Activated T-helper 17 cell treated with anti-CD3 and anti-CD28 coated beads, Interleukin-2, amount 50 U/mL, for 72 hours (primary cell): Measurements from ENCODE around the gene NPTX1. TPM values are rescaled to one million over a fixed set of nuclear protein-coding genes. Genes with fewer than 3 reads are reported as not detected.

Experiments used
- ATAC-seq: fragments of 150-1000 bp; cut with Tn5 transposase; replicated peaks from 2 replicates; pipeline ENCODE4 v1.10.0; 2021; ENCODE audit warnings: mild to moderate bottlenecking, moderate library complexity
- H3K27ac Mint-ChIP-seq: one replicate; pipeline ENCODE4 v1.8.0; 2022; ENCODE audit warnings: mixed read lengths
- H3K27me3 Mint-ChIP-seq: one replicate; pipeline ENCODE4 v1.8.0; 2022; ENCODE audit warnings: mixed read lengths
- H3K36me3 Mint-ChIP-seq: one replicate; pipeline ENCODE4 v1.8.0; 2022; ENCODE audit warnings: low read depth, mild to moderate bottlenecking, mixed read lengths
- H3K4me1 Mint-ChIP-seq: one replicate; pipeline ENCODE4 v1.8.0; 2022; ENCODE audit warnings: mixed read lengths
- H3K4me3 Mint-ChIP-seq: one replicate; pipeline ENCODE4 v1.8.0; 2022; ENCODE audit warnings: mild to moderate bottlenecking, mixed read lengths
- H3K9me3 Mint-ChIP-seq: one replicate; pipeline ENCODE4 v1.8.0; 2022; ENCODE audit warnings: mixed read lengths
- total RNA-seq, 2 donors: library from RNA; stranded (reverse); gene quantifications; one replicate each; pipeline ENCODE4 v1.2.3, GENCODE V29; 2022

NPTX1 gene
- total RNA-seq, 2 donors from 2014 or later = 1.5 to 10.2 TPM

DNA sequence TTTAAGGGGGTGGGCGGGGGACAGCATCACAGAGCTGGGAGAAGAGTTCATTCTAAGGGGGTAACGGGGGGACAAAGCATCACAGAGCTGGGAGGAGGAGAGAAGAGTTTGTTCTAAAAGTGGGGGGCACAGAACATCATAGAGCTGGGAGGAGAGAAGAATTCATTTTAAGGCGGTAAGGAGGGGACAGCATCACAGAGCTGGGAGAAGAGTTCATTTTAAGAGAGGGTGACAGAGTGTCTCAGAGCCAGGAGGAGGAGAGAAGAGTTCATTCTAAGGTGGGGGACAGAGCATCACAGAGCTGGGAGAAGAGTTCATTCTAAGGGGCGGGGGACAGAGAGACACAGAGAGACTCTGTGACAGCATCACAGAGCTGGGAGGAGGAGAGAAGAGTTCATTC is 33.6 kb downstream of the NPTX1 start:
- Mint-ChIP-seq H3K4me3 (no peak overlapping the region), H3K27me3 (peaks cover 7% of the 10 kb centered on the region), H3K9me3 (no peaks in the 10 kb centered on the region), H3K27ac (no peak overlapping the region), H3K36me3 (no peaks in the 10 kb centered on the region), H3K4me1 (no peaks in the 10 kb centered on the region)
- no peak for ATAC-seq

DNA sequence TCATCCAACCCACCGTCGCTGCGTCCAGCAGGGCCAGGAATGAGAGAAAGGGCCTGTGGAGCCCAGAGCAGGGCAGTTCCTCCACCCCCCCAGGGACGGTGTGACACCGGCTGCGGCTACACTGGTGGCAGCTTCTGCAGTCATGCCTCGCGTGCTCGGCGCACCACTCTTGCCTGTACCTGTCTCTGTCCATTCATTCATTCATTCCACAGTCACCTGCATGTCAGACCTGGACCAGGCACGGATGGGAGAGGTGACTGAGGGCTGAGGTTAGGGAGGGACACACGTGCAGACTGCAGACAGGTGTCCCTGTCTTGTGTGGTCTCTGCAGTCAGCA is 34.1 kb downstream of the NPTX1 start:
- peaks cover 7% of the 10 kb centered on the region for H3K27me3 Mint-ChIP-seq
- no peaks in the 10 kb centered on the region for H3K4me1 Mint-ChIP-seq
- ATAC-seq = no peak
- H3K27ac Mint-ChIP-seq = no peak overlapping the region
- no peak overlapping the region for H3K4me3 Mint-ChIP-seq
- H3K9me3 Mint-ChIP-seq = no peaks in the 10 kb centered on the region
- no peaks in the 10 kb centered on the region for H3K36me3 Mint-ChIP-seq

DNA sequence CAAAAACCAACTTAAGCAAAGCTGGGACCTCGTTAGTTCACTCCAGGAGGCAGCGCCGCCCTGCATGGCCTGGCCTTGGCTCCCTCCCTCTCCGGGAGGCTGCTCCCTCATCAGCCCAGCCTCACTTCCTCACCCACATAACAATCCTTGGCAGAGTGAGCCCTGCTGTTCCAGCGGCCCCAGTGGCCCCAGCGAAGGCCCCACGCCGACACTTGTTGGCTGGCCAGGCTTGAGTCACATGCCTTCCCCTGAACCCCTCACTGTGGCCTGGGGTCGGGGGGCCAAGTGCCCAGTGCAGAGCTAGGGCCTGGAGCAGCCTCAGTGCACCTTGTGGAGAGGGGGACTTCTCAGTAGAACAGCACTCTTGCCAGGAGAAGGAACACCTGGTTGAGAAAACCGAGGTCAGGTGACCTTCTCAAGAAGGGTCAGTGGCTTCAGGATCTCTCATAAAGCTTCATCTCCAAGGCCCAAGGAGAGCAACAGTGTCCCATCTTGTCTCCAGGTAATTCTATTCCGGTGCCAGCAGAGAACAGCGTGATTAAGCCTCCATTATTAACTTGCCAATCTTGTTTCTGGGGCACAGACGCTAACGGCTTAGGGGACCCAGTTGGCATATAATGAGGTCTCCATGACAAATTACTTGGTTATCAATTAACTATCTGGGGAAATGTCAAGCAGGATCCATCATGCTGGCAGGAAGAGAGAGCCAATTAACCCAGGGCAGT is 34.6 kb downstream of the NPTX1 start:
- Mint-ChIP-seq H3K4me1 (no peaks in the 10 kb centered on the region), H3K27me3 (peaks cover 7% of the 10 kb centered on the region), H3K9me3 (no peaks in the 10 kb centered on the region), H3K4me3 (no peak overlapping the region), H3K27ac (no peak overlapping the region), H3K36me3 (no peaks in the 10 kb centered on the region)
- ATAC-seq = no peak

DNA sequence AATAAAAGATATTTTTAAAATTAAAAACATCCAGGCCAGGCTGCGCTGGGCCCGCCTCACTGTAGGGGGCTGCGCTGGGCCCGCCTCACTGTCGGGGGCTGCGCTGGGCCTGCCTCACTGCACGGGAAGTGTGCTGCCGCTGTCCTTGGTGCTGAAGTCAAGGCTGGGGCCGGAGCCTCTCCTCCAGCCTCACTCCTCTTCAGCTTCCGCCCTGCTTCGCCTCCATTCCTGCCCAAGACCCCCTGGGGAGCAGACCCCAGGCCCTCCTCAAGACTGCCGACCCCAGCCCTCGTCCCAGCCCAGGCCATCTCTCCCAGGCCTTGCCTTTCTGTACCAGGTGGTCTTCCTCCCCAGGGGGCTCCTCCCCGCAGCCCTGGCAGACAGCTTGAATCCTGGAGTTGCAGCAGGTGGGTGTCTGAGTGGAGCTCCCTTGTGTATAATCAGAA is 35.3 kb downstream of the NPTX1 start:
- H3K4me1 Mint-ChIP-seq = no peaks in the 10 kb centered on the region
- no peaks in the 10 kb centered on the region for H3K36me3 Mint-ChIP-seq
- H3K27me3 Mint-ChIP-seq = peaks cover 7% of the 10 kb centered on the region
- ATAC-seq = no peak
- H3K27ac Mint-ChIP-seq = no peak overlapping the region
- H3K9me3 Mint-ChIP-seq = no peaks in the 10 kb centered on the region
- no peak overlapping the region for H3K4me3 Mint-ChIP-seq

DNA sequence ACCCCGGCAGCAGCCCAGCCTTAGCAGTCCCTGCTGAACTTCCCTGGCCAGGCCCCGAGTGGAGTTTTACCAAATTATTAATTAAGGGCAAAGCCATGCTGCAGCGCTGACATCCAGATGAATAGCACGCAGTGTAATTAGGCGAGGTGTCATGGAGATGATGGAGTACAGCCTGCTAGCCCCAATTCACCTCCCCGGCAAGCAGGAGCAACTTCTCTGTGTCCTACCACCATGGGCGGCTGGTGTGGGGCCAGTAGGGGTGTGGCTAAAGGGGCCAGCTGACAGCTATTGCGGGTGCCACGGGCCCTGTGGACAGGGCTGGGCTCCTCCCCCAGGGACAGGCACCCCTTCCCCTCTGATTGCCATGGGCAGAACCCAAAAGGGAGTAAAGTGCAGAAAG is 36.9 kb downstream of the NPTX1 start:
- no peak for ATAC-seq
- no peaks in the 10 kb centered on the region for H3K9me3 Mint-ChIP-seq
- H3K27me3 Mint-ChIP-seq = peaks cover 7% of the 10 kb centered on the region
- no peaks in the 10 kb centered on the region for H3K36me3 Mint-ChIP-seq
- H3K27ac Mint-ChIP-seq = no peak overlapping the region
- no peaks in the 10 kb centered on the region for H3K4me1 Mint-ChIP-seq
- no peak overlapping the region for H3K4me3 Mint-ChIP-seq

DNA sequence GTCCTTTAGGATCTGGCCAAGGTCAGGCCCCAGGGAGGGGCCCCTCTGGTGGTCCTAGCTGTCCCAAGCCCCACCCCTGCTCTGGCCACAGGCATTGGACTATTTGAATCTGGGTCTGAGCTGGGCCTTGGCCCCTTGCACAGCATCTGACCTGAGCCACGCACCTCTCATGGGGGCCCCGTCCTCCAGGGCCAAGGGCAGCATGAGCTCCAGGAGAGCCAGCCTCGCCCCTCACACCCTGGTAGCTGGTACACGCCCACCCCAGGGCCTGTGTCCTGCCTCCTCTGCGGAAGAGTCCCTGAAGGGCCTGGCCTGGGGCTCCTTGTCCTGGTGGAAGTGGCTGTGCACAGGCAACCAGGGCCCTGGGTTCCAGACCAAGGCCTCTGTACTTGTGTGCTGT is 37.6 kb downstream of the NPTX1 start:
- ATAC-seq = no peak
- H3K27me3 Mint-ChIP-seq = peaks cover 7% of the 10 kb centered on the region
- no peaks in the 10 kb centered on the region for H3K36me3 Mint-ChIP-seq
- H3K9me3 Mint-ChIP-seq = no peaks in the 10 kb centered on the region
- no peak overlapping the region for H3K27ac Mint-ChIP-seq
- no peak overlapping the region for H3K4me3 Mint-ChIP-seq
- no peaks in the 10 kb centered on the region for H3K4me1 Mint-ChIP-seq

DNA sequence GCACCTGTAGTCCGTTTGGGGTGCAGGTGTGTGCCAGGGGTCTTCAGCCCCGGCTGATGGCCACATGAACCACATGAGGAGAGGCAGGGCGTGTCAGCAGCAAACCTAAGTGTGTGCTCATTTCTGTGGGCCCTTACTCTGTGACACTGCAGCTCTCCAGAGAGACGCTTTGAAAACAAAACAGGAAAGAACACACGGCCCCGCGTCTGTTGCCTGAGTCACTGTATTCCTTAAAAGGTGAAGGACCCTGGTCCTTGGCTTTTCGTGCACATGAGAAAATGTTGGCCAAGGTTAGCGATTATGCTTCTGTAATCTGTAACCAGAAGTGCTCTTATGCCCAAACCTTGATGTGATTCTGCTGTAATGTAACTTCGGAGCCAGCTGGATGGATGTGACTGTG is 38.9 kb downstream of the NPTX1 start:
- no peak for ATAC-seq
- no peaks in the 10 kb centered on the region for H3K9me3 Mint-ChIP-seq
- H3K27ac Mint-ChIP-seq = no peak overlapping the region
- H3K27me3 Mint-ChIP-seq = peaks cover 2% of the 10 kb centered on the region
- no peaks in the 10 kb centered on the region for H3K36me3 Mint-ChIP-seq
- H3K4me3 Mint-ChIP-seq = no peak overlapping the region
- H3K4me1 Mint-ChIP-seq = no peaks in the 10 kb centered on the region

DNA sequence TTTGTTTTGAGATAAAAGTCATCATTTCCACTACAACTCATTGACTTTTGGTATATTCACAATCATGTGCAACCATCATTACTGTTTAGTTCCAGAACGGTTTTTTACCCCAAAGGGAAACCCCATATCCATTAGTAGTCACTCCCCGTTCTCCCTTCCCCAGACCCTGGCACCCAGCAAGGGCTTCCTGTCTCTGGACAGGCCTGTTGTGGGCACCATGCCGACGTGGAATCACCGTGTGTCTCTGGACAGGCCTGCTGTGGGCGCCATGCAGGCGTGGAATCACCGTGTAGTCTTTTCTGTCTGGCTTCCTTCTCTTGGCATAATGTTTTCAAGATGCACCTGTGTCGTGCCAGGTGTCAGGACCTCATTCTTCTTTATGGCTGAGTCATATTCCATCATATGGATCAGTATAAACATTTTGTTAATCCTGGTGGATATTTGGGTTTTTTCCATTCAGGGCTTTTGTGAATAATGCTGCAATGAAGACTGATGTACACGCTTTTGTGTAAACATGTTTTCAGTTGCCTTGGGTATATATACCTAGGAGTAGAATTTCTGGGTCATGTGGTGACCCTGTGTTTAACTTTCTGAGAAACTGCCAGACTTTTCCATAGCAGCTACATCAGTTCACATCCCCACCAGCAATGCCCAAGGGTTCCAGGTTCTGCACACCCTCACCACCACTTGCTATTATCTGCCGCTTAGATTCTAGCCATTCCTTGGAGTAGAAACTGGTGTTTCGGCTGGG is 42.3 kb downstream of the NPTX1 start:
- Mint-ChIP-seq H3K27me3 (no peaks in the 10 kb centered on the region), H3K36me3 (no peaks in the 10 kb centered on the region), H3K4me3 (no peak overlapping the region), H3K9me3 (no peaks in the 10 kb centered on the region), H3K27ac (no peak overlapping the region), H3K4me1 (no peaks in the 10 kb centered on the region)
- no peak for ATAC-seq

DNA sequence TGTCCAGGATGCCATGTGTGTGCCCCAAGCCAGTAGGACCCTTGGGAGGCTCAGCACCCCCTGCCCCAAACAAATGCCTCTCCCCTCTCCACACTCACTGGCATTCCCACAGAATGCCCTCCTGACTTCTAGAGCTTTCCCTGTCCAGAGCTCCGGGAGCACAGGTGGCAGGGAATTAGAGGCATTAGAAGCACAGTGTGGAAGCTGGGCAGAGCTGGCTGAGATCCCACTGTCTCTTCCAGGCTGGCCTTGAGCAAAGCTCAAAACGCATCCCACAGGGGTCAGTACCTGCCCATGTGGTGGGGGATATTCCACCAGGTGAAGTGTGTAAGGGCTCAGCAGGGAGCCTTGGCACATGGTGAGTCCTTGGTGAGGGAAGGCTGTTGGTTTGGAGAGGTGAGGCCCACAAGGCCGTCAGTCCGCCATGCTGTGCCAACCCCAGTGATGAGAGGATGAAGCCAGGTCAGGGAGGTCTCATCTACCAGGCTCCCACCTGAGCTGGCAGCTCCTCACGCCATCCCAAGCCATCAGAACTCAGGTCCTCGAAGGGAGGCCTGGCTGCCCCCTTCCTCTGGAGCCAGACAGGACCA is 43.4 kb downstream of the NPTX1 start:
- ATAC-seq = no peak
- Mint-ChIP-seq H3K27ac (no peak overlapping the region), H3K4me3 (no peak overlapping the region), H3K27me3 (no peaks in the 10 kb centered on the region), H3K4me1 (no peaks in the 10 kb centered on the region), H3K36me3 (no peaks in the 10 kb centered on the region), H3K9me3 (no peaks in the 10 kb centered on the region)

DNA sequence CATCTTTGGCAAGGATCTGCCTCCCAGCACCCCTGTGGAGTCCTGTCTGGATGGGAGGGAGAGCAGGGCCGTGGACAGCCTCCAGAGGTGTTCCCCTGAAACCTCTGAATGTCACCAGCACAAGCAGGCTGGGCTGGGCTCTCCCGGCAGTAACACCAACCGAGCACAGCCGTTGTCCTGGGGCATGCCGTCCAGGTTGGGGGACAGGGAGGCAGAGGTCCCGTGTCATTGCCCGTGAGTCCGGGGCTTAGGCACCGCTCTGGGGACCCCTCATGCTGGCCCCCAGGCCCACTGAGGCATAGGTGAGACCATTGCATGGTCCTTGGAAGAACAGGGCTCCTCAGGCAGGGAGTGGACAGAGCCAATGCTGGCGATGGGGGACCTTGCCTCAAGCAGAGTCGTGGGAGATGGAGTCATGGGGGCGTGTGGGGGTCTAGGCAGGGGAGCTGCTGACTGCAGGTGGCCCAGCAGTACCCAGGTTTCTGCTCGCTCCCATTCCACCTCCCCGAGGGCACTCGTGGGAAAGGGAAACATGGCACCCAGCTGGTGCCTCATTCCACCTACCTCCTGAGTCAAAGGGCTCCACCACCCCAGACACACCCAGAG is 44.0 kb downstream of the NPTX1 start:
- no peaks in the 10 kb centered on the region for H3K4me1 Mint-ChIP-seq
- no peaks in the 10 kb centered on the region for H3K36me3 Mint-ChIP-seq
- H3K27me3 Mint-ChIP-seq = no peaks in the 10 kb centered on the region
- ATAC-seq = no peak
- no peak overlapping the region for H3K27ac Mint-ChIP-seq
- no peak overlapping the region for H3K4me3 Mint-ChIP-seq
- no peaks in the 10 kb centered on the region for H3K9me3 Mint-ChIP-seq

DNA sequence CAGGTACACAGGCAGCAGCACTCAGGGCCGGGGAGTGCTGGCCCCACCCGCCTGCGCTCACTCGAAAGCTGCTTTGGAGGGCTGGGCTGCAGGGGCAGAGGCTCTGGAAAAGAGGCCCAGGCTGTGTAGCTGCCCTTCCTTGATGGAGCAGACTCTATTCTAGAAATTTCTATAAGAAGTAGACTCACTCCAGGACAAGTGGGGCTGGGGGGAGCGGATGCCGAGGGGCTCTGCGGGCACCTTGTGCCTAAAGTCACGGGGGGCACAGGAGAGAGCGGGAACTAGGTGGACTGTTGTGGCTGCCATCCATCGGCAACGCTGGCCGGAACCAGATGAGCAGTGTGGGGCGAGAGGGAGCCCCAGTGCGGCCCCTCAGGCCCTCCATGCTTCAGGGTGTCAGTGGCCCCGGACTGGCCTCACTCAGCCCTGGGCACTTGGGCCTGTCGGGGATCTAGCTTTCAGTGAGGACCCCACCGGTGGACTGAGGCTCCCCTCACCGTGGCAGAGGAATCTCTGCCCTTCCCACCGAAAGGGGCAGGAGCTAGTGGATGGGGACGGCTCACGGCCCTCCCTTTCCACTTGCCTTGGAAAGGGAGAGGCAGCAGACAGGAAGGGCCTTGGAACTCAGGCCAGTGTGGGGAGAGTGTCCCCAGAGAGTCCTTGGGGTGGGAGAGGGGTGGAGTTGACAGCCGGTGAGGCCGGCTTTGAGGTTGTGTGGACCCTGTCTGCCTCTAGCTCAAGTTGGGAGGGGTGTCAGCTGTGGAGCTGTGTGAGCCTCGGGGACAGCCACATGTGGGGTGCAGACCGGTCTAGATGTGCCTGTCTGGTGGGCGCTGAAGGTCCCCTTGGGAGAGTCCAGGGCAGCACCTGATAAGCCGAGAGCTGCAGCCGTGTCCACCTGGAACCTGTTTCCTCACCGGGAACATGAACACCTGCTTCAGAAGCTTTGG is 44.9 kb downstream of the NPTX1 start:
- Mint-ChIP-seq H3K27me3 (no peaks in the 10 kb centered on the region), H3K27ac (no peak overlapping the region), H3K4me1 (no peaks in the 10 kb centered on the region), H3K4me3 (no peak overlapping the region), H3K9me3 (no peaks in the 10 kb centered on the region), H3K36me3 (no peaks in the 10 kb centered on the region)
- no peak for ATAC-seq

DNA sequence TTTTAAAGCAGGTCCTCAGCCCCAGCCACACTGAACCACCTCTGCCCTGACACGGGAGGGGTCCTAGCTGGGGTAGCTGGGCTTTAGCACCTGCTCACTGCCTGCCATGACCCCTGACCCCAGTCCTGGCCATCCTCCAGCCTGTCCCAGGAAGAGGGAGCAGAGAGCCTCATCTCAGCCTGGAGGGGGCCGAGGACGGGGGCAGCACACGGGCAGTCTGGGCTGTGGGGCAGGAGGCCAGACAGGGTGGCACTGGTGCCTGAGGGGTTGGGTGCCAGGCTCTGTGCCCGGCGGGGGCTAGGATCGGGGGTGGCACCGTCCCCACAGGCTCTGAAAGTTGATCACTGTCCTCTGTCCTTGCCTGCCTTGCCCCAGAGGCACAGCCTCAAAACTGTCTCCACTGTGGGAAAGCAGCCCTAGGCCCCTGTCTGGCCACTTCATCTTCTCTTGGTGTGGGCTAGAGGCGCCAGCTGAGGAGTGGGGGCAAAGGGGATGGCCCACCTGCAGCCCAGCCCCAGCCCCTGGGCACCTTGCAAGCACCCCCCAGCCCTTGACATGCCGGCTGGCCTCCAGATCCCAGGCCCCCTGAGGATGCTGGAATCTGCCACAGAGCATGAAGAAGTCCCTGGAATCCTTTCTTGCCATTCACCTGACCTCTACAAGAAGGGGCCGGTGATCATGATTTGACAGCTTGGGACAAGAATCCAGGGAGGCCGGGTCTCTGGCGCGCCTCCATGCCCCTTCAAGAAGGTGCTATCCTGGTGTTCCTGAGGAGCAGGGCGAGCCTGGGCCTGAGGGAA is 45.8 kb downstream of the NPTX1 start:
- Mint-ChIP-seq H3K27me3 (no peaks in the 10 kb centered on the region), H3K4me3 (no peak overlapping the region), H3K4me1 (no peaks in the 10 kb centered on the region), H3K27ac (no peak overlapping the region), H3K36me3 (no peaks in the 10 kb centered on the region), H3K9me3 (no peaks in the 10 kb centered on the region)
- ATAC-seq = no peak

DNA sequence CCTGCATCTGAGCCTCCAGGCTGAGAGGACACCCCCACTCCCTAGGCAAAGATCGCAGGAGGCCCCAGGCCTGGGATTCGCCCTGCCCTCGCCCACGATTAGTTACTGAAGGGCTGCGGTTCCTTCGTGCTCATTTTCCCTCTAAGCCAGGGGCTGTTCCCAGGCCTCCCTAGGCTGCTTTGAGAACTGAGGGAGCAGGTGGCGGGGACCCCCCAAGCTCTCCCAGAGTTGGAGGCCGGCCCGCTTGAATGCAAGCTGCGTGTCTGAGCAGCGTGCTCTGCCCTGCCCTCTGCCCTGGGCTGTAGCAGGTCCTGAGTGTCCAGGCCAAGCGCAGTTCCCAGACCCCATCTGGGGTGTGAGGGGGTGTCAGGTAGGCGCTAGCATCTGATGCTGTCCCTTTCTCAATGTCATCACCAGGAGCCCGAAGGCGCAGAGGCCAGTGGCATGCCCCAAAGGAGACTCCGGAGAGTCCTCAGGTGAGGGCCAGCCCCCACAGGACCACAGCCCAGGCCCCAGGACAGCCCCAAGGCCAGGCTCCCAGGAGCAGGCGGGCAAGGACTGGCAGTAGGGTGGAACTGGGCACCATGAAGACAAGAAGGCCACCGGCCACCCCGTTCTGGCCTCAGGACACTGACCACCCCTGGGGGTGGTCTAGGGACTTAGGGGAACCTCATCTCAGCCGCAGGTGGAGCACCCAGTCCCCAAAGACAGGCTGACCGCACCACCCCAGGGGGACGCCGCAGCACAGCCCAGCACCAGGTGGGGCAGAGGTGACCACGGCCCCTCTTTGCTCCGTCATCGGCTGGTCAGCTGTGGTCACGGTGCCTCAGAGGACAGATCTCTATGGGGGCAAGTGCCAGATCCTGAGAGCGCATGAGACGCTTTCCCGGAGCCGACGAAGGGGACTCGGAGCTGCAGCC is 46.8 kb downstream of the NPTX1 start:
- no peak for ATAC-seq
- Mint-ChIP-seq H3K4me1 (no peaks in the 10 kb centered on the region), H3K9me3 (no peaks in the 10 kb centered on the region), H3K36me3 (no peaks in the 10 kb centered on the region), H3K27me3 (no peaks in the 10 kb centered on the region), H3K4me3 (no peak overlapping the region), H3K27ac (no peak overlapping the region)
